Measurements from ENCODE around the gene KIF6.

DNA sequence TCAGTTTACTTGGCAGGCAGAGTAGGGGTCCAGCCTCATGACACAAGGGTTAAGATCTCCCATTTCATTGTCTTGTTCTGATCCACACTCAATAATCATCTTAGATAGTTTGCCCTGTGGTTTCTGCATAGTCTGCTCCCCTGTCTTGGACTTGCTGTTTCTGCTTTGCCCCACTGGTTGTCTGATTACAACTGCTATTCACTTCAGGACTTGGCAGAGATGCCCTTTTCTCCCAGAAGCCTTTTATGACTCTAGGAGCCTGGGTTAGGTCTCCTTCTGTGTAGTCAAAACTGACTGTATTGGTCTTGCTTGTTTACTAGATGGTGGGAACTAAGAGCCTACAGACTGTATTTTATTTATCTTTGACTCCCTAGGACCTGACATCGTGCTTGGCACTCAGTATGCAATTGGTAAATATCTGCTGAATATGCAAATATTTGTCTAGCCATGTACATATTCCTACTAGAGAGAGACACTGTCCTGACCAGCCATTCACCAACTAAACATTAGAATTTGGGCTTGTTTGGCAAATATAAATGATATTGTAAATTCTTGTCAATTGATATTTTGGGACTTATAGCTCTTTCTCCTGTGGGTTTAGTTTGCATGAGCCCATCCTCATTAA is 236.8 kb downstream of the KIF6 start:
- TF ChIP-seq, protein P1, sequence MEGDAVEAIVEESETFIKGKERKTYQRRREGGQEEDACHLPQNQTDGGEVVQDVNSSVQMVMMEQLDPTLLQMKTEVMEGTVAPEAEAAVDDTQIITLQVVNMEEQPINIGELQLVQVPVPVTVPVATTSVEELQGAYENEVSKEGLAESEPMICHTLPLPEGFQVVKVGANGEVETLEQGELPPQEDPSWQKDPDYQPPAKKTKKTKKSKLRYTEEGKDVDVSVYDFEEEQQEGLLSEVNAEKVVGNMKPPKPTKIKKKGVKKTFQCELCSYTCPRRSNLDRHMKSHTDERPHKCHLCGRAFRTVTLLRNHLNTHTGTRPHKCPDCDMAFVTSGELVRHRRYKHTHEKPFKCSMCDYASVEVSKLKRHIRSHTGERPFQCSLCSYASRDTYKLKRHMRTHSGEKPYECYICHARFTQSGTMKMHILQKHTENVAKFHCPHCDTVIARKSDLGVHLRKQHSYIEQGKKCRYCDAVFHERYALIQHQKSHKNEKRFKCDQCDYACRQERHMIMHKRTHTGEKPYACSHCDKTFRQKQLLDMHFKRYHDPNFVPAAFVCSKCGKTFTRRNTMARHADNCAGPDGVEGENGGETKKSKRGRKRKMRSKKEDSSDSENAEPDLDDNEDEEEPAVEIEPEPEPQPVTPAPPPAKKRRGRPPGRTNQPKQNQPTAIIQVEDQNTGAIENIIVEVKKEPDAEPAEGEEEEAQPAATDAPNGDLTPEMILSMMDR (IDR thresholded peaks at IDR 0.05): no peak
- no peak for TF ChIP-seq EP300 (IDR thresholded peaks at IDR 0.05; ENCODE audit: low read depth)
- no peak for TF ChIP-seq POLR2AphosphoS5 (IDR thresholded peaks at IDR 0.05)
- TF ChIP-seq POLR2A (IDR thresholded peaks at IDR 0.05): no peak
